ENCODE measurements around the gene ENTPD2. TPM values are rescaled to one million over a fixed set of nuclear protein-coding genes. Genes with fewer than 3 reads are reported as not detected.
"Not testable (repeated sequence)": the region's sequence is repeated elsewhere in the genome, so short reads cannot be mapped to it uniquely, and the experiment has no call there.

The ENTPD2 gene
- polyA plus RNA-seq, 1 donor: 11.0 TPM

DNA sequence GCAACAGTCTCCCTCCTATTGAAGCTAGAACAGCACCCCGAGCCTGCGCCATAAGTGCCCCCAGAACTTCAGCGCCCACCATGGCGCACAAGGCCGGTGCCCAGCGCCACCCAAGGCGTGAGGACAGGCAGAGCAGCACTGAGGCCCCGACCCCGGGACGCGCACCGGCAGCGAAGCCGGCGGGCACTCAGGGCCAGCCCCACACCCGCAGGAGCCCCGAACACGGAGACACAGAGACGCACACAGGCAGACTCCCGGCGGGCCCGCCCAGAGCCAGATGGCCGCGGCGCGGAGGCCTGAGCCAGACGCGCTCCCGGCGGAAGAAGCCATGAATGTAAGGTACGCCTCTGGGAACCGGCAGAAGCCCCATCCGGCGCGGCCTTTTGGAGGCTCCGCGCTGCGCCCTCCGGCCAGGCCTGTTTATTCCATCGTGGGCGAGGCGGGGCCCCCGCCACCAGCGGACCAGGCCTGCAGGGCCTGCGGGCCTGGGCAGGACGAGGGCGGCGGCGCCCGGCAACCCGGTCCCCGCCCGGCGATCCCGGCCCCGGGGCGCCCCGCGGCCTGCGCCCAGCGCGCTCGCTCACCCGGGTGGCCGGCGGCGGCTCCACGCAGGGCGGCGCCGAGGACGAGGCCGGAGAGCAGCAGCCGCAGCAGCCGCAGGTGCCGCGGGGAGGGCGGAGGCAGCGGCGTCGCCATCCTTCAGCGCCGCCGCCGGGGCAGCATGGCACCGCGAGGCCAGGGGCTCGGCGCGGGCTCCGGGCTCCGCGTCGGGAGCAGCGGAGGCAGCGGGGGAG is 8.4 kb downstream of the ENTPD2 start:
- peak; percentile 50 for DNase-seq

DNA sequence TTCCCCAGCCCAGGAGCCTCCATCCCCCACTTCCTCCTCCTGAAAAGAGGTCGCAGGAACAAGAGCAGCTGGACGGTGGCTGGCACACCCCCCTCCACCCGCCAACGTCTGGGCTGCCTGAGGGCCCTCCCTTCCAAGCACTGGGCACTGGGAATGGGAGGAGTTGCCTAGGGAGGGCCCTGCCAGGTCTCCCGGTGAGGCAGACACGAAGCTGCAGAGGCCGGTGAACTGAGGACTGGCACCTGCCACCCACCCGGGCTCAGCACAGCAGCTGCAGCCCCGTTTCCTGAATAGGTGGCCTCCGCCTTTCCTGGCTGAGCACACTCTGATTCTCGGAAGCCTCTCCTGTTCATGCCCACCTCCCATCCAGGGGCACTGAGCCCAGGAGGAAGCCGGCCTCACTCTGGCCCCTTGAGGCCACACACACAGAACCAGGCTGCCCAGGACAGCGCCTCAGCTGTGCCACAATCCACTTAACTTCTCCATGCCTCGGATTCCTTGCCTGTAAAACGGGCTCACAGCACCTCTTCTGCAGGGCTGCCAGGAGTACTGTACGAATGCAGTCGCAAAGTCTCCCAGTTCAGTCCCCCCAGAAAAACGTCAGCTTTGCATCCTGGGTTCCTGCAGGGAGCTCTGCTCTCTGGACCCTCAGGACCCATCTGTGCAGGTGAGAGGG is 9.2 kb downstream of the ENTPD2 start:
- no peak for DNase-seq

GRCh38 chr9:137044037-137044436 is 9.8 kb downstream of the ENTPD2 start:
- DNase-seq: no peak

DNA sequence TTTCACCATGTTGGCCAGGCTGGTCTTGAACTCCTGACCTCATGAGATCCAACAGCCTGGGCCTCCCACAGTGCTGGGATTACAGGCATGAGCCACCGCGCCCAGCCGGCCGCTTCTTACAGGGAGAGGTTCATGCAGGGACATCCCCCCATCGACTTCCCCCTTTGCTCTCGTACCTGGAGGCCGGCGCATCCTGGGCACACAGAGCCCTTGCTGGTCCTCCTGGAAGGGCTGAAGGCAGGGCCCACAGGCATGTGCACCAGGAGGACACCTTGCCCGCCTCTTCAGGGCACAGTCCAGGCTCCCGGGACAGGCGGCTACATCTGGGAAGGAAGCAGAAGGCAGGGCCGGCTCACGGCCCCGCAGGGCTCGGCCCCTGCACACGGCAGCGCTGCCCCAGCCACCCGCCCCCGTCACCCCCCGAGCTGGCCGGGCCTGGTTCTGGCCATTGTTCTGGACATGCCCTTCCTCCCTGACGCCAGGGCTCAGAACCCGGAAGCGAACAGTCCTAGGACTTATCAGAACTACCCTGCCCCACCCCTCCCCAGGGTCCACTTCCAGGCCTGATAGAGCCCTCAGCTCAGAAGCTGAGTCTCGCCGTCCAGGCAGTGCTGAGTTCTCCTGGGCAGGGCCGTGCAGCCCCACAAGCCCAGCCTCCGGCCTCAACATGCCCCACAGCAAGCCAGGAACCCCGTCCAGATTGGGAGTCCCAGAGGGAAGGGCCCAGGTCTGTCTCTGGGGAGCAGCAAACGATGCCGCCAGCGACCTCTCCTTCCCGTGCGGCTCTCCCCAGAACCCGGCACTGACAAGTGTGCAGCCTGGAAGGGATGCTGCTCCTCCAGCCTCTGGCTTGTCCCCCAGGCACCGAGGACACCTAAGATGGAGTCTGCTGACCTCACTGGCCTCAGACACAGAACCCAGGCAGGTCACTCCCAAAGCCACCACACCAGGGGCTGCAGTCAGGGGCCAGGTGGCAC is 10.8 kb downstream of the ENTPD2 start:
- no peak for DNase-seq

- no peak for DNase-seq
These were observed 12.7 kb downstream of the ENTPD2 start for GRCh38 chr9:137041124-137041523.

GRCh38 chr9:137040568-137040967 is 13.3 kb downstream of the ENTPD2 start:
- DNase-seq: no peak

- no peak for DNase-seq
These were observed 14.1 kb downstream of the ENTPD2 start for GRCh38 chr9:137039611-137040366.

DNA sequence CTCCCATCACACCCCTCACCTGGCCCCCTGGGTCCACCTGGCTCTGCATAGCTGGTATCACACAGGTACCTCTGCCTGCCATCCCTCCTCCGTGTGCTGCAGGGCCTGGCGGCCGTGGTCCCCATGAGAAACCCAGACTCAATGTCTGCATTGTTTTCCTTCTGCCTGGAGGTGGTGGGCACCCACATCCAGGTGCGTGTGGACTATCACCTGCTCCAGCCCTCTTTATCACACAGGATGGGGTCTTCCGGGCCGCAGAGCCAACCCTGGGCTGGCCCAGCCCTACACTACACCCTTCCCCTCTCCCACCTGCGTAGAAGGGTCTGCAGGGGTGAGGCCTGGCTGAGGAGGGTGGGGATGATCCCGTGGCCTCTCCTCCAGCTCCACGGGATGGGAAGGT is 14.9 kb downstream of the ENTPD2 start:
- no peak for DNase-seq

DNA sequence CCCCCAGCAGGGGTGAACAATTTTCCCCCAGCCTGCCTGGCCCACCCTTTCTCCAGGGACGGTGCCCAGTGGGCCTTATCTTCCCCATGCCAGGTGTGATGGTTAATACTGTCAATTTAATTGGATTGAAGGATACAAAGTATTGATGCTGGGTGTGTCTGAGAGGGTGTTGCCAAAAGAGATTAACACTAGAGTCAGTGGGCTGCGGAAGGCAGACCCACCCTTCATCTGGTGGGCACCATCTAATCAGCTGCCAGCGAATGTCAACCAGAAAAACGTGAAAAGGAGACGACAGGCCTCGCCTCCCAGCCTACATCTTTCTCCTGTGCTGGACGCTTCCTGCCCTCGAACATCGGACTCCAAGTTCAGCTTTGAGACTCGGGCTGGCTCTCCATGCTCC is 16.4 kb downstream of the ENTPD2 start:
- DNase-seq: no peak

DNA sequence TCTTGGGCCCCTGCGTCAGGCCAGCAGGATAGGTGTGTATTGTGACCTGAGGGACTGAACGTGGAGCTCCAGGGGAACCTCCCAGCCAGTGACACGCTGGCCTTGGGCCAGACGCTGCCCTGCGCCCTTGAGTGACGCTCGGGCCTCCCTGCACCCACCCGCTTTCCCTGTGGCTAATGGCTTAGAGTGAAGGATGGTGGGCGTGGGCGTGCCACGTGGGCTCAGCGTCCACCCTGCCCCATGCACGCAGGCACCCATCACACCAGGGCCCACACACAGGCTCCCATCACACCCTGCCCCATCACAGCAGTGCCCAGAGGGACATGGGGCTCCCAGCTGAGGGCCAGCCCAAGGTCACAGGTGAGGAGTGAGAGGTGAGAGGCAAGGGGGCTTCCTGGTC is 16.8 kb downstream of the ENTPD2 start:
- no peak for DNase-seq

DNA sequence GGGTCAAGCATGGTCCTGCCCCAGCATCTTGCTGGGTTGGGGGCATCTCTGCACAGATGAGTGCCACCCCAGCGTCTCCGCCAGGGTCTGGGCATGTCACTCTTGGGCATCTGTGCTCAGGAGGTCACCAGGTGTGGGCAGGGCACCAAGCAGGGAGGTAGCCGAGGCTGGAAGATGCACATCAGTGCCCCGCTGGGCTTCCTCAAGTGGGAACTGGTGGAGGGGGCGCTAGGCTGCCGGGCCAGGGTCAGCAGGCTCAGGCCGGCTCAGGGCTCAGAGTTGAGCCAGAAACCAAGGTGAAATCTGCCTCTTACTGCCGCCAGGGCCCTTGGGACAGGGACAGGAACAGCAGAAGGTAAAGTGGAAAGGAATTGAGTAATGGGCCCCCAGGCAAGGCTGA is 17.9 kb downstream of the ENTPD2 start:
- no peak for DNase-seq

GRCh38 chr9:137035507-137035834 is 18.4 kb downstream of the ENTPD2 start:
- DNase-seq: no peak

GRCh38 chr9:137034709-137035506 is 19.0 kb downstream of the ENTPD2 start:
- peak; percentile 88 for DNase-seq

DNA sequence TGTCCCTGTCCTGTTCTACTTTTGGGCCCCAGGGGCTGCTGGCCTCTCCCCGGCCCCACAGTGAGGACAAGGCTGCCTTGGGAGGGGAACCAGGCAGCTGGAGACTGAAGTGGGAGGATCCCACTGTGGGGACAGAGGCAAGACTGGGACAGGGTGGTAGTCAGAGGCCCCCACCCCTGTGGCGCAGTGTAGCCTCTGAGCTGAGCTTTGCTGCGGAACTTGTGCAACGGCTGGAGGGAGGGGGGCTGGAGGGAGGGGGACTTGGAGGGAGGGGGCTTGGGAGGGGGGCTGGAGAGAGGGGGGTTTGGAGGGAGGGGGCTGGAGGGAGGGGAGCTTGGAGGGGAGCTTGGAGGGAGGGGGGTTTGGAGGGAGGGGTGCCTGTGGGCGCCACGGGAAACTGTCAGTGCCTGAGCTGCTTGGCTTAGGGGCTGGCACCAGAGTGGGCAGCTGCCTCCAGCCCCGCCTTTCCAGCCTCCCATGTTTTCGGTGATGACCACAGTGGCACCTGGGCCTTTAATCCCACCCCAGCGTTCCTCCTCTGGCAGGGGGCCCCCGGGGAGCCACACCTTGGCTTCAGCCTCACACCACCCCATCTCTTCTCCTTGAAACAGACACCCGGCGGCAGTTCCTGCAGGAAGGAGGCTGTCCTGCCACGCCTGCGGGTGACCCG is 19.7 kb downstream of the ENTPD2 start:
- DNase-seq: no peak

- not testable (repeated sequence) for DNase-seq
These were observed 20.4 kb downstream of the ENTPD2 start for GRCh38 chr9:137033481-137033880.

GRCh38 chr9:137032858-137033257 is 21.0 kb downstream of the ENTPD2 start:
- no peak for DNase-seq

DNA sequence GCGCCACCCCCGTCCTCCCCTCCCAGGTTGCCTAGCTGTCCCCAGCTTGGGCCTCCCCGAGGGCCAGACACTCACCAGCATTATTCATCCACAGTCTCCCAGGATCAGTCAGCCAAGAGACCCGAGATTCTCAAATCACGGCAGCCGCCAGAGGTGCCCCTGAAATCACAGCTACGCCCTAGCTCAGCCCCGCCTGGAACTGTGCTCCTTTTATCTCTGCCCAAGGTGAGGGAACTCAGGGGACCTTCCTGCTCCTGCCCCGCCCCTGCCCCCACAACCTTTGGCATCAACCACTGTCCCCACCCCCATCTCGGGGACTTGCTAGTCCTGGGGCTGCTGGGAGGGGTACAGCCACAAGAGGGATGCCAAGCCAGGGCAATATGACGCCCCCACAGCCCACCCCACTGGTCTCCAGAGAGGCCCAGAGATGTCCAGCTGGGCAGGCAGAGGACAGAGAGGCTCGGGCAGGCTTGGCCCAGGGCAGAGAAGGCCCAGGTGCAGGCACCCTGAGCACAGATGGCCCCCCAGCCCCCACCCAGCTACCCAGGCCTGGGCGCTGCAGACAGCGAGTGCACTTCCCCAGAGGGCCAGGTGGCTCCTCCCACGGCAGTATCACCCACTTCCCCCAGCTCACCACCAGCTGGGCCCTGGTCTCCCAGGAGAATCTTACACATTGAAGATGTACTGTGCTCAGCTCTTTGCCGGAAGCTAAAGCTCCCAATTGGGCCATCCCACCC is 21.8 kb downstream of the ENTPD2 start, which contains the start of gene FUT7:
FUT7 (minus strand) TSS at position 185 of the 737 bp plus-strand sequence; CDS start at position 88, 97 bp downstream.
- DNase-seq: no peak

- DNase-seq: no peak
These were observed 23.0 kb downstream of the ENTPD2 start for GRCh38 chr9:137030538-137031527.

DNA sequence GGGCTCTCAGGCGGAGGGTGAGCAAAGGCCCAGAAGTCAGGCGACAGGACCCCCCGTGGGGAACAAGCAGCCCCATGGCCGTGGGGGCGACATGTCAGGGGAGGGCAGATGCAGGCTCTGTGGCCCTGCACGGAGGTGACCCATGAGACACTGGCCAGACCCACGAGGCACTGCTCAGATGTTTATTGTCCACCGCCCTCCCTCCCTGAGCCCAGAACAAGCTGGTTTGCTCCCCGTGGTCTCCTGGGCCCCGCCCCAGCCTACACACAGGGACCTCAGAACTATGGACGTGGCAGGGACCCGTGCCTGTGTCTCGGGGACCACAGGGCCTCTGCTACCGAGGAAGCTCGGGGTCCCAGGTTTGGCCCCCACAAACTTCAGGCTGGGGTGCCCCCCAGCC is 23.9 kb downstream of the ENTPD2 start:
- no peak for DNase-seq
